H7 (cell line): ENCODE results near the gene PCDHB7. TPM values are rescaled to one million over a fixed set of nuclear protein-coding genes. Genes with fewer than 3 reads are reported as not detected.
"Not testable (repeated sequence)": the region's sequence is repeated elsewhere in the genome, so short reads cannot be mapped to it uniquely, and the experiment has no call there.

ENCODE experiments used
- DNase-seq: peaks from one replicate; pipeline ENCODE4 v3.0.0; 2012
- H3K27me3 ChIP-seq: 2 replicates; pipeline ENCODE4 v1.6.0; 2011; ENCODE audit warnings: mild to moderate bottlenecking, low read length; ENCODE audit not compliant: control insufficient read depth, insufficient read depth
- H3K36me3 ChIP-seq: replicated peaks from 2 replicates; pipeline ENCODE4 v1.5.1; 2011; ENCODE audit warnings: low read length; ENCODE audit not compliant: control insufficient read depth, insufficient read depth
- H3K4me3 ChIP-seq: 2 replicates; pipeline ENCODE4 v1.5.1; 2011; ENCODE audit warnings: low read depth, mild to moderate bottlenecking, control low read depth, low read length, moderate library complexity; ENCODE audit not compliant: insufficient read depth
- total RNA-seq: library from RNA; depleted of rRNA; stranded (reverse); fragments of >200 nt; shearing (Covaris generic); gene quantifications from 2 replicates; pipeline ENCODE4 v1.2.3, GENCODE V29; 2014

Gene PCDHB7
- total RNA-seq, 1 experiment from 2014 or later = 0.03 TPM

GRCh38 chr5:141196363-141196762, 23.9 kb downstream of the PCDHB7 start:
- no peak for DNase-seq
- H3K36me3 ChIP-seq = no peaks in the 10 kb centered on the region
- no peaks in the 10 kb centered on the region for H3K27me3 ChIP-seq
- no peak overlapping the region for H3K4me3 ChIP-seq

GRCh38 chr5:141199359-141200235, 27.2 kb downstream of the PCDHB7 start, which contains the start of gene PCDHB11:
Gene PCDHB11 (plus strand): TSS chr5:141199627. CDS start chr5:141199775, 148 bp downstream.
- no peak within 1 kb of the TSS for H3K4me3 ChIP-seq

GRCh38 chr5:141201126-141201525, 28.7 kb downstream of the PCDHB7 start:
- H3K36me3 ChIP-seq, H3K4me3 ChIP-seq, DNase-seq, H3K27me3 ChIP-seq: not testable (repeated sequence)

More at GRCh38 chr5:141199359-141200235, 27.2 kb downstream of the PCDHB7 start, which contains the start of gene PCDHB11:
- Histone ChIP-seq H3K36me3 (no peaks in the 10 kb centered on the region), H3K27me3 (no peaks in the 10 kb centered on the region)
- peak; percentile 59 for DNase-seq

- not testable (repeated sequence) for H3K36me3 ChIP-seq, DNase-seq, H3K4me3 ChIP-seq, H3K27me3 ChIP-seq
Observed at GRCh38 chr5:141201646-141202045, 29.2 kb downstream of the PCDHB7 start.

GRCh38 chr5:141208478-141208877, 36.0 kb downstream of the PCDHB7 start, which contains the start of gene PCDHB12:
Gene PCDHB12 (plus strand): TSS chr5:141208719. CDS start chr5:141208908, 189 bp downstream.
- H3K36me3 ChIP-seq = no peaks in the 10 kb centered on the region
- no peaks in the 10 kb centered on the region for H3K27me3 ChIP-seq
- peak; percentile 48 for DNase-seq
- H3K4me3 ChIP-seq = no peak within 1 kb of the TSS

GRCh38 chr5:141210281-141210680, 37.8 kb downstream of the PCDHB7 start:
- DNase-seq, H3K27me3 ChIP-seq, H3K4me3 ChIP-seq, H3K36me3 ChIP-seq: not testable (repeated sequence)

GRCh38 chr5:141210849-141211248, 38.4 kb downstream of the PCDHB7 start:
- H3K27me3 ChIP-seq, DNase-seq, H3K4me3 ChIP-seq, H3K36me3 ChIP-seq: not testable (repeated sequence)

- peak; percentile 38 for DNase-seq
- H3K36me3 ChIP-seq, H3K4me3 ChIP-seq, H3K27me3 ChIP-seq: not testable (repeated sequence)
Observed at GRCh38 chr5:141213656-141214339, 41.4 kb downstream of the PCDHB7 start, which contains the start of gene PCDHB13. Gene PCDHB13 (plus strand): TSS chr5:141213919. CDS start chr5:141214124, 205 bp downstream.

GRCh38 chr5:141214583-141214982, 42.1 kb downstream of the PCDHB7 start:
- not testable (repeated sequence) for H3K36me3 ChIP-seq, H3K4me3 ChIP-seq

GRCh38 chr5:141215504-141215903, 43.1 kb downstream of the PCDHB7 start:
- not testable (repeated sequence) for H3K36me3 ChIP-seq, H3K27me3 ChIP-seq, DNase-seq, H3K4me3 ChIP-seq

More at GRCh38 chr5:141214583-141214982, 42.1 kb downstream of the PCDHB7 start:
- DNase-seq, H3K27me3 ChIP-seq: not testable (repeated sequence)

- not testable (repeated sequence) for H3K36me3 ChIP-seq, H3K27me3 ChIP-seq, H3K4me3 ChIP-seq, DNase-seq
Observed at GRCh38 chr5:141216035-141216434, 43.6 kb downstream of the PCDHB7 start.

- DNase-seq = peak; percentile 81
- no peaks in the 10 kb centered on the region for H3K36me3 ChIP-seq
- no peaks in the 10 kb centered on the region for H3K27me3 ChIP-seq
- H3K4me3 ChIP-seq = no peak within 1 kb of the TSS
Observed at GRCh38 chr5:141223112-141223783, 50.8 kb downstream of the PCDHB7 start, which contains the start of gene PCDHB14. Gene PCDHB14 (plus strand): TSS chr5:141223343. CDS start chr5:141223506, 163 bp downstream.

- H3K36me3 ChIP-seq, H3K4me3 ChIP-seq, DNase-seq, H3K27me3 ChIP-seq: not testable (repeated sequence)
Observed at GRCh38 chr5:141224844-141225243, 52.4 kb downstream of the PCDHB7 start.

GRCh38 chr5:141225421-141225820, 53.0 kb downstream of the PCDHB7 start:
- H3K4me3 ChIP-seq, H3K27me3 ChIP-seq, DNase-seq, H3K36me3 ChIP-seq: not testable (repeated sequence)
